ENCODE data around the gene OR8H1.

- TF ChIP-seq CTCF (IDR thresholded peaks at IDR 0.05) (no peak), POLR2AphosphoS5 (IDR thresholded peaks at IDR 0.05; ENCODE audit: low read depth, low read length) (no peak), REST (IDR thresholded peaks at IDR 0.05; ENCODE audit: insufficient read depth in 1 of 2, low read depth in 2 of 2, low read length in 1 of 2) (no peak), TCF7L2 (IDR thresholded peaks at IDR 0.05; ENCODE audit: low read depth, low read length) (no peak)
These were observed 4.8 kb upstream of the OR8H1 start for GRCh38 chr11:56296898-56297297.
